ENCODE results near the gene TSPAN11.
"Not testable (repeated sequence)": the region's sequence is repeated elsewhere in the genome, so short reads cannot be mapped to it uniquely, and the experiment has no call there.

GRCh38 chr12:31027006-31027405, 100.5 kb downstream of the TSPAN11 start:
- not testable (repeated sequence) for TF ChIP-seq CTCF (IDR thresholded peaks at IDR 0.05; ENCODE audit: extremely low read depth in 1 of 2, insufficient read depth in 1 of 2, low read depth in 1 of 2, low read length in 2 of 2); POLR2A (IDR thresholded peaks at IDR 0.05; ENCODE audit: low read depth, low read length); EZH2 (IDR thresholded peaks at IDR 0.05; ENCODE audit: borderline replicate concordance, low read depth, low read length, severe bottlenecking); POLR2AphosphoS5 (IDR thresholded peaks at IDR 0.05; ENCODE audit: insufficient read depth, low read depth, low read length); MAX (IDR thresholded peaks at IDR 0.05; ENCODE audit: insufficient read depth, insufficient read length); JUN (IDR thresholded peaks at IDR 0.05; ENCODE audit: borderline replicate concordance, insufficient read depth, insufficient read length, low read depth); MYC (IDR thresholded peaks at IDR 0.05; ENCODE audit: low read depth, low read length); FOS (IDR thresholded peaks at IDR 0.05; ENCODE audit: borderline replicate concordance, insufficient read depth, low read length); GATA2 (IDR thresholded peaks at IDR 0.05; ENCODE audit: insufficient read depth, insufficient read length, low read depth, low read length)
